ENCODE data around the gene SLC7A5. TPM values are rescaled to one million over a fixed set of nuclear protein-coding genes. Genes with fewer than 3 reads are reported as not detected.

The SLC7A5 gene
- total and polyA plus RNA-seq, 2 of the 13 experiments (the other 11 are each of a cell fraction or from before 2014, with no cell fraction given), result 79.6 to 155 TPM

DNA sequence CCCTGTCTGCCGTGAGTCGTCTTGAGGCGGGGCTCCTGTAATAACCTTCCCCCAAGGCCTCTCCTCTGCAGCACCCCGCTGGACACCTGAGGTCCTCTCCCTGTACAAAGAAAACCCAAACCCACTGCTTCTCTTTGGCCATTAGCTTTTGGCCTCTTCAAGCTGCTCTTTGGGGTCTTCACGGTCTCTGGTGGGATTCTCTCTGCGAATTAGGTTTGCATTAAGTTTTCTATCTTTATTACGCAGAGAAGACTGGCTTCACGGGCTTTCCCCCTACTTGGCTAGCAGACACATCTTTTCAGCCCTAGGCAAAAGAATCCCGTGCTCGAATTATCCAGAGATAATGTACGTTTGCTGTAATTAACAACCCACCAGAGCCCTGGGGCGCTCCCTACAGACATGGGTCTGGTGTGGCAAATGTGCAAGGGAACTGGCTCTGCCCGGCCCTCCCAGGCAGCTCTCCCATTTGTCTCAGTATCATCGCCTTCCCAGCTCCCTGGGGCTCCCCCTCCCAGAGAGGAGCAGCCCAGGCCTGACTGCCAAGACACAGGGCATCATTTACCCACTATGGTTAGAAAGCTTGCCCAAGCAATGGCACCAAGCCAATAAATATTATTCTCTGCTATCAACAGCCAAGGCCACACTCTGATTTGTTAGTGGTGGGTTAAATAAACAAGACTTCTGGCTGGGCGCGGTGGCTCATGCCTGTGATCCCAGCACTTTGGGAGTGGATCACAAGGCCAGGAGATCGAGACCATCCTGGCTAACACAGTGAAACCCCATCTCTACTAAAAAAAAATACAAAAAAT is 78.8 kb downstream of the SLC7A5 start (continued):
- TF ChIP-seq, protein P1, sequence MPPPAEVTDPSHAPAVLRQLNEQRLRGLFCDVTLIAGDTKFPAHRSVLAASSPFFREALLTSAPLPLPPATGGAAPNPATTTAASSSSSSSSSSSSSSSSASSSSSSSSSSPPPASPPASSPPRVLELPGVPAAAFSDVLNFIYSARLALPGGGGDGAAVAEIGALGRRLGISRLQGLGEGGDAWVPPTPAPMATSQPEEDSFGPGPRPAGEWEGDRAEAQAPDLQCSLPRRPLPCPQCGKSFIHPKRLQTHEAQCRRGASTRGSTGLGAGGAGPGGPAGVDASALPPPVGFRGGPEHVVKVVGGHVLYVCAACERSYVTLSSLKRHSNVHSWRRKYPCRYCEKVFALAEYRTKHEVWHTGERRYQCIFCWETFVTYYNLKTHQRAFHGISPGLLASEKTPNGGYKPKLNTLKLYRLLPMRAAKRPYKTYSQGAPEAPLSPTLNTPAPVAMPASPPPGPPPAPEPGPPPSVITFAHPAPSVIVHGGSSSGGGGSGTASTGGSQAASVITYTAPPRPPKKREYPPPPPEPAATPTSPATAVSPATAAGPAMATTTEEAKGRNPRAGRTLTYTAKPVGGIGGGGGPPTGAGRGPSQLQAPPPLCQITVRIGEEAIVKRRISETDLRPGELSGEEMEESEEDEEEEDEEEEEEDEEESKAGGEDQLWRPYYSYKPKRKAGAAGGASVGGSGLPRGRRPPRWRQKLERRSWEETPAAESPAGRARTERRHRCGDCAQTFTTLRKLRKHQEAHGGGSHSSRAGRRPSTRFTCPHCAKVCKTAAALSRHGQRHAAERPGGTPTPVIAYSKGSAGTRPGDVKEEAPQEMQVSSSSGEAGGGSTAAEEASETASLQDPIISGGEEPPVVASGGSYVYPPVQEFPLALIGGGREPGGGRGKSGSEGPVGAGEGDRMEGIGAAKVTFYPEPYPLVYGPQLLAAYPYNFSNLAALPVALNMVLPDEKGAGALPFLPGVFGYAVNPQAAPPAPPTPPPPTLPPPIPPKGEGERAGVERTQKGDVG (CRISPR knock-in tag; IDR thresholded peaks at IDR 0.05; ENCODE audit: borderline replicate concordance), result peak; percentile 2; the same call in 1 of the 2 replicates
- 0 out of 2 replicates have a peak, but pooled peaks have one; percentile 35 for TF ChIP-seq DNMT3B (CRISPR knock-in tag; conservative IDR thresholded peaks at IDR 0.05)

DNA sequence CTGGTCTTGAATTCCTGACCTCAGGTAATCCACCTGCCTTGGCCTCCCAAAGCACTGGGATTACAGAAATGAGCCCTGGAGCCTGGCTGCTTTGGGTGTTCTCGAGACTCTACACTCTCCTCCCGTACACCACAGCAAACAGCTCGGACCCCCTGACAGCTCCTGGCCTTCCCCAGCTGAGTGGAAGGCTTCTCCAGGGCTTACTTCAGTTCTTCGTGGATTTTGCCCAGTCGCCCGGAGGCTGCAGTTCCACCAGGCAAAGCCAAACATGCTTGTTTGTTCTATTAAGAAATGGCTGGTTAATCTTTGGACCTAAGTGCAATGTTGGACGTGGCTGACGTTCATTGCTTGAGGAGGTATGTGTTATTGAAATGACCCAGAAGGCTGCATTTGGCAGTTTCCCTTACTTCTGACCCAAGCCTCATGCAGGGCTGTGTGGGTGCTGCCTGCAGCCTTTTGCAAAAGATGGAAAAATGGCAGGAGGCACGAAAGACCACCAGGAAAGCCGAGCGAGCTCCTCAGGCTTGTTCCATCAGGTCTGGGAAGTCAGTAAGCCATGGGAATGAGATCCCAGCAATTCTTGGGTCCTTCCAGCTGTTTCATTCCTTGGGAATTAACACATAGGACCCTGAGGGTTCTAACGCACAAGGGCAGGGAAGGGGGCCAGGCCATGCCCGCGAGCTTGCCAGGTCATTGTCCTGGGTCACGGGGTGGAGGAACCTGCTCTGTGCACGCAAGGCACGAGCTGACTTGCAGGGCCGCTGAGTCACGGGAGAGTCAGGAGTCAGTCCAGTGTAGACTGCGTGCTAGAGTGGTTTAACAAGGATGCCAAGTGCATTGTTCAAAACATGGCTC is 79.6 kb downstream of the SLC7A5 start:
- H3K4me1 ChIP-seq (ENCODE audit: insufficient read depth, low read length), result peaks cover 84% of the 10 kb centered on the region
- peak overlapping the region; percentile 82 for H3K4me2 ChIP-seq (ENCODE audit: low read depth, low read length)
- H3K9me3 ChIP-seq (ENCODE audit: low read length), result no peaks in the 10 kb centered on the region
- peak overlapping the region; percentile 76 for H3K9ac ChIP-seq (ENCODE audit: insufficient read depth, low read depth, low read length)
- ChIA-PET POLR2A (interaction anchor here (0.7 to 6.2 kb wide), 22 partner anchors 9 to 162 kb away, joined by 3 to 228 read pairs (median 7); partner anchors contain the start of genes BANP and SLC7A5), CTCF (ENCODE audit: low intra/inter-chr PET ratio, low total read pairs) (interaction anchor here (1.4 to 1.5 kb wide), 2 partner anchors 10 to 82 kb away, joined by 3 to 4 read pairs; no protein-coding TSS in a partner anchor)
- in situ Hi-C loops (cut with HindIII; ENCODE audit: extremely low pct_ligation_motif_present, low pct_unique_long_range_greater_than_20kb), result no loop called here
- H3K27ac ChIP-seq (ENCODE audit: extremely low read length, insufficient read depth, low read length), result peak overlapping the region; percentile 88
- no peaks in the 10 kb centered on the region for H3K79me2 ChIP-seq (ENCODE audit: insufficient read depth, low read length)
- TSS peak; percentile 90 for BruUV-seq (replicated peaks)
- ATAC-seq (peak; percentile 80), FAIRE-seq (peak; percentile 96), DNase-seq (ENCODE audit: low spot score) (peak; percentile 95)
- H2AFZ ChIP-seq (ENCODE audit: low read length), result no peak overlapping the region
- peak overlapping the region in 2 of 3 experiments; percentile 4 to 64; a peak in 4 of 6 replicates for H3K4me3 ChIP-seq (replicated peaks in 1 of 3; ENCODE audit: insufficient read depth in 1 of 3, low read depth in 2 of 3, low read length in 3 of 3)
- WGBS (ENCODE audit: low lambda C conversion rate), result 15% methylated on average over 18 of the region's 20 CpGs
- no peaks in the 10 kb centered on the region for H3K27me3 ChIP-seq (ENCODE audit: control insufficient read depth in 1 of 2, insufficient read depth in 2 of 2, low read length in 2 of 2)
- no peaks in the 10 kb centered on the region for H4K20me1 ChIP-seq (ENCODE audit: insufficient read depth, low read length)
- no peaks in the 10 kb centered on the region for H3K36me3 ChIP-seq (replicated peaks in 1 of 2; ENCODE audit: control insufficient read depth in 1 of 2, insufficient read depth in 2 of 2, low read length in 2 of 2)
- intact Hi-C loops (cut with micrococcal nuclease; ENCODE audit: unreplicated experiment), result no loop called here
- TF ChIP-seq ZNF678 (CRISPR knock-in tag; IDR thresholded peaks at IDR 0.05) (peak; percentile 77; the same call in 1 of the 2 replicates), CHCHD3 (CRISPR knock-in tag; IDR thresholded peaks at IDR 0.05) (no peak), ZNF557 (CRISPR knock-in tag; IDR thresholded peaks at IDR 0.05) (0 out of 2 replicates have a peak, but pooled peaks have one; percentile 75), FOXA1 (IDR thresholded peaks at IDR 0.05) (0 out of 2 replicates have a peak, but pooled peaks have one; percentile 16), FOXA1 (CRISPR knock-in tag; IDR thresholded peaks at IDR 0.05) (peak; percentile 93), MED13 (CRISPR knock-in tag; IDR thresholded peaks at IDR 0.05) (no peak), ASH2L (IDR thresholded peaks at IDR 0.05; ENCODE audit: insufficient read length, low read depth, low read length) (peak; percentile 64), MED8 (CRISPR knock-in tag; IDR thresholded peaks at IDR 0.05; ENCODE audit: insufficient replicate concordance) (no peak), ZNF326 (CRISPR knock-in tag; IDR thresholded peaks at IDR 0.05; ENCODE audit: borderline replicate concordance) (no peak), ARID2 (CRISPR knock-in tag; IDR thresholded peaks at IDR 0.05; ENCODE audit: borderline replicate concordance) (no peak), ZNF772 (CRISPR knock-in tag; IDR thresholded peaks at IDR 0.05) (peak; percentile 20; the same call in 1 of the 2 replicates), PRPF4 (IDR thresholded peaks at IDR 0.05; ENCODE audit: low read depth, low read length, poor library complexity, severe bottlenecking) (no peak), XRCC5 (optimal IDR thresholded peaks at IDR 0.05; ENCODE audit: low read length) (no peak), POLR2AphosphoS5 (IDR thresholded peaks at IDR 0.05; ENCODE audit: low read depth, low read length) (peak; percentile 60)
- TF ChIP-seq, protein P2, sequence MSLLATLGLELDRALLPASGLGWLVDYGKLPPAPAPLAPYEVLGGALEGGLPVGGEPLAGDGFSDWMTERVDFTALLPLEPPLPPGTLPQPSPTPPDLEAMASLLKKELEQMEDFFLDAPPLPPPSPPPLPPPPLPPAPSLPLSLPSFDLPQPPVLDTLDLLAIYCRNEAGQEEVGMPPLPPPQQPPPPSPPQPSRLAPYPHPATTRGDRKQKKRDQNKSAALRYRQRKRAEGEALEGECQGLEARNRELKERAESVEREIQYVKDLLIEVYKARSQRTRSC (CRISPR knock-in tag; IDR thresholded peaks at IDR 0.05; ENCODE audit: low read depth), result no peak
